Measurements from ENCODE around the gene PRND.

GRCh38 chr20:4769328-4769727 is 47.6 kb downstream of the PRND start:
- TF ChIP-seq POLR2AphosphoS5 (IDR thresholded peaks at IDR 0.05; ENCODE audit: low read depth) = no peak
- no peak for TF ChIP-seq CTCF (conservative IDR thresholded peaks at IDR 0.05; ENCODE audit: low read depth in 2 of 2)
- TF ChIP-seq, protein P1, sequence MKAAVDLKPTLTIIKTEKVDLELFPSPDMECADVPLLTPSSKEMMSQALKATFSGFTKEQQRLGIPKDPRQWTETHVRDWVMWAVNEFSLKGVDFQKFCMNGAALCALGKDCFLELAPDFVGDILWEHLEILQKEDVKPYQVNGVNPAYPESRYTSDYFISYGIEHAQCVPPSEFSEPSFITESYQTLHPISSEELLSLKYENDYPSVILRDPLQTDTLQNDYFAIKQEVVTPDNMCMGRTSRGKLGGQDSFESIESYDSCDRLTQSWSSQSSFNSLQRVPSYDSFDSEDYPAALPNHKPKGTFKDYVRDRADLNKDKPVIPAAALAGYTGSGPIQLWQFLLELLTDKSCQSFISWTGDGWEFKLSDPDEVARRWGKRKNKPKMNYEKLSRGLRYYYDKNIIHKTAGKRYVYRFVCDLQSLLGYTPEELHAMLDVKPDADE (IDR thresholded peaks at IDR 0.05) = no peak
- no peak for TF ChIP-seq EZH2 (IDR thresholded peaks at IDR 0.05; ENCODE audit: low read depth, unreplicated experiment)
- TF ChIP-seq, protein P2, sequence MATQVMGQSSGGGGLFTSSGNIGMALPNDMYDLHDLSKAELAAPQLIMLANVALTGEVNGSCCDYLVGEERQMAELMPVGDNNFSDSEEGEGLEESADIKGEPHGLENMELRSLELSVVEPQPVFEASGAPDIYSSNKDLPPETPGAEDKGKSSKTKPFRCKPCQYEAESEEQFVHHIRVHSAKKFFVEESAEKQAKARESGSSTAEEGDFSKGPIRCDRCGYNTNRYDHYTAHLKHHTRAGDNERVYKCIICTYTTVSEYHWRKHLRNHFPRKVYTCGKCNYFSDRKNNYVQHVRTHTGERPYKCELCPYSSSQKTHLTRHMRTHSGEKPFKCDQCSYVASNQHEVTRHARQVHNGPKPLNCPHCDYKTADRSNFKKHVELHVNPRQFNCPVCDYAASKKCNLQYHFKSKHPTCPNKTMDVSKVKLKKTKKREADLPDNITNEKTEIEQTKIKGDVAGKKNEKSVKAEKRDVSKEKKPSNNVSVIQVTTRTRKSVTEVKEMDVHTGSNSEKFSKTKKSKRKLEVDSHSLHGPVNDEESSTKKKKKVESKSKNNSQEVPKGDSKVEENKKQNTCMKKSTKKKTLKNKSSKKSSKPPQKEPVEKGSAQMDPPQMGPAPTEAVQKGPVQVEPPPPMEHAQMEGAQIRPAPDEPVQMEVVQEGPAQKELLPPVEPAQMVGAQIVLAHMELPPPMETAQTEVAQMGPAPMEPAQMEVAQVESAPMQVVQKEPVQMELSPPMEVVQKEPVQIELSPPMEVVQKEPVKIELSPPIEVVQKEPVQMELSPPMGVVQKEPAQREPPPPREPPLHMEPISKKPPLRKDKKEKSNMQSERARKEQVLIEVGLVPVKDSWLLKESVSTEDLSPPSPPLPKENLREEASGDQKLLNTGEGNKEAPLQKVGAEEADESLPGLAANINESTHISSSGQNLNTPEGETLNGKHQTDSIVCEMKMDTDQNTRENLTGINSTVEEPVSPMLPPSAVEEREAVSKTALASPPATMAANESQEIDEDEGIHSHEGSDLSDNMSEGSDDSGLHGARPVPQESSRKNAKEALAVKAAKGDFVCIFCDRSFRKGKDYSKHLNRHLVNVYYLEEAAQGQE (IDR thresholded peaks at IDR 0.05; ENCODE audit: unreplicated experiment) = no peak
- no peak for TF ChIP-seq EZH2phosphoT487 (IDR thresholded peaks at IDR 0.05; ENCODE audit: unreplicated experiment)
- TF ChIP-seq CREB1 (CRISPR knock-in tag; IDR thresholded peaks at IDR 0.05; ENCODE audit: low read depth) = no peak
- no peak for TF ChIP-seq ZNF114 (CRISPR knock-in tag; IDR thresholded peaks at IDR 0.05)
- TF ChIP-seq STAT1 (IDR thresholded peaks at IDR 0.05; ENCODE audit: unreplicated experiment) = no peak
- no peak for TF ChIP-seq JUNB (IDR thresholded peaks at IDR 0.05; ENCODE audit: unreplicated experiment)
